Vagina (tissue), 2 donors: ENCODE results near the gene SIRT3. TPM values are rescaled to one million over a fixed set of nuclear protein-coding genes. Genes with fewer than 3 reads are reported as not detected.
A peak's percentile ranks its signal among the peaks of the same experiment; 100 is the strongest.

Experiments
- DNase-seq, 2 donors: peaks; one replicate each; pipeline ENCODE4 v3.0.0-alpha.2; 2017; ENCODE audit errors: extremely low spot score in 2 of 2
- H3K27ac ChIP-seq: fragments of 200-600 bp; sonication (generic); one replicate; pipeline ENCODE4 v1.5.1; 2019
- H3K27me3 ChIP-seq: fragments of 200-600 bp; sonication (generic); one replicate; pipeline ENCODE4 v1.5.1; 2019
- H3K36me3 ChIP-seq, 2 donors: fragments of 200-600 bp; sonication (generic); one replicate each; pipeline ENCODE4 v1.5.1; 2017 to 2019
- H3K4me1 ChIP-seq: fragments of 200-600 bp; sonication (generic); one replicate; pipeline ENCODE4 v1.5.1; 2019
- H3K4me3 ChIP-seq, 2 donors: fragments of 200-600 bp; sonication (generic); 1 replicate in 1 of 2; 2 replicates in 1 of 2; pipeline ENCODE4 v1.5.1; 2016 to 2019
- H3K9me3 ChIP-seq: fragments of 200-600 bp; sonication (generic); one replicate; pipeline ENCODE4 v1.5.1; 2019
- POLR2A ChIP-seq, 2 donors: fragments of 450-650 bp; IDR thresholded peaks; one replicate each; pipeline ENCODE4 v1.6.1; 2017; ENCODE audit warnings: antibody characterized with exemption in 2 of 2, mild to moderate bottlenecking in 2 of 2, moderate library complexity in 2 of 2
- POLR2AphosphoS5 ChIP-seq, 2 donors: sonication (generic); formaldehyde crosslinking; IDR thresholded peaks; one replicate each; pipeline ENCODE4 v1.9.0; 2017; ENCODE audit warnings: antibody characterized with exemption in 2 of 2, mild to moderate bottlenecking in 2 of 2, low read depth in 1 of 2; ENCODE audit not compliant: insufficient read depth in 1 of 2
- intact Hi-C: fragments of 100-400 bp; cut with DNase I; formaldehyde crosslinking; loops from one replicate; pipeline ENCODE4 v1.15.1; 2023
- total RNA-seq: library from RNA; depleted of rRNA; stranded (reverse); fragments of >200 nt; gene quantifications from one replicate; pipeline ENCODE4 v1.2.3, GENCODE V29; 2016
- TF ChIP-seq, protein P1 (sequence below), 3 experiments: fragments of 450-650 bp in 2 of 3; fragments of 200-600 bp in 1 of 3; sonication (generic) in 1 of 3; IDR thresholded peaks; one replicate each; pipeline ENCODE4 v1.5.1; 2017 to 2019; ENCODE audit warnings: antibody characterized with exemption in 3 of 3, mild to moderate bottlenecking in 2 of 3, moderate library complexity in 2 of 3

Gene SIRT3
- total RNA-seq, 1 donor from 2014 or later: 5.6 TPM

DNA sequence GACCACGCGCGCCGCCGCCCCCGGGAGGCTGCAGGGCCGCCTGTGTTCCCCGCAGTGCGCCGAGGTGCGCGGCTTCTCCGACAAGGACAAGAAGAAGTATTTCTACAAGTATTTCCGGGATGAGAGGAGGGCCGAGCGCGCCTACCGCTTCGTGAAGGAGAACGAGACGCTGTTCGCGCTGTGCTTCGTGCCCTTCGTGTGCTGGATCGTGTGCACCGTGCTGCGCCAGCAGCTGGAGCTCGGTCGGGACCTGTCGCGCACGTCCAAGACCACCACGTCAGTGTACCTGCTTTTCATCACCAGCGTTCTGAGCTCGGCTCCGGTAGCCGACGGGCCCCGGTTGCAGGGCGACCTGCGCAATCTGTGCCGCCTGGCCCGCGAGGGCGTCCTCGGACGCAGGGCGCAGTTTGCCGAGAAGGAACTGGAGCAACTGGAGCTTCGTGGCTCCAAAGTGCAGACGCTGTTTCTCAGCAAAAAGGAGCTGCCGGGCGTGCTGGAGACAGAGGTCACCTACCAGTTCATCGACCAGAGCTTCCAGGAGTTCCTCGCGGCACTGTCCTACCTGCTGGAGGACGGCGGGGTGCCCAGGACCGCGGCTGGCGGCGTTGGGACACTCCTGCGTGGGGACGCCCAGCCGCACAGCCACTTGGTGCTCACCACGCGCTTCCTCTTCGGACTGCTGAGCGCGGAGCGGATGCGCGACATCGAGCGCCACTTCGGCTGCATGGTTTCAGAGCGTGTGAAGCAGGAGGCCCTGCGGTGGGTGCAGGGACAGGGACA is 44.8 kb upstream of the SIRT3 start:
- Histone ChIP-seq H3K4me3 (peak overlapping the region in 1 of 2 donors; percentile 37), H3K36me3 (no peaks in the 10 kb centered on the region), H3K4me1 (peaks cover 21% of the 10 kb centered on the region), H3K27me3 (peaks cover 29% of the 10 kb centered on the region), H3K9me3 (no peaks in the 10 kb centered on the region), H3K27ac (no peak overlapping the region)
- TF ChIP-seq POLR2AphosphoS5 (IDR thresholded peaks at IDR 0.05; ENCODE audit: insufficient read depth in 1 of 2, low read depth in 1 of 2): peak in 1 of 2 donors; percentile 23
- no peak for TF ChIP-seq POLR2A (IDR thresholded peaks at IDR 0.05)
- no peak for DNase-seq
- intact Hi-C loops: no loop called here

DNA sequence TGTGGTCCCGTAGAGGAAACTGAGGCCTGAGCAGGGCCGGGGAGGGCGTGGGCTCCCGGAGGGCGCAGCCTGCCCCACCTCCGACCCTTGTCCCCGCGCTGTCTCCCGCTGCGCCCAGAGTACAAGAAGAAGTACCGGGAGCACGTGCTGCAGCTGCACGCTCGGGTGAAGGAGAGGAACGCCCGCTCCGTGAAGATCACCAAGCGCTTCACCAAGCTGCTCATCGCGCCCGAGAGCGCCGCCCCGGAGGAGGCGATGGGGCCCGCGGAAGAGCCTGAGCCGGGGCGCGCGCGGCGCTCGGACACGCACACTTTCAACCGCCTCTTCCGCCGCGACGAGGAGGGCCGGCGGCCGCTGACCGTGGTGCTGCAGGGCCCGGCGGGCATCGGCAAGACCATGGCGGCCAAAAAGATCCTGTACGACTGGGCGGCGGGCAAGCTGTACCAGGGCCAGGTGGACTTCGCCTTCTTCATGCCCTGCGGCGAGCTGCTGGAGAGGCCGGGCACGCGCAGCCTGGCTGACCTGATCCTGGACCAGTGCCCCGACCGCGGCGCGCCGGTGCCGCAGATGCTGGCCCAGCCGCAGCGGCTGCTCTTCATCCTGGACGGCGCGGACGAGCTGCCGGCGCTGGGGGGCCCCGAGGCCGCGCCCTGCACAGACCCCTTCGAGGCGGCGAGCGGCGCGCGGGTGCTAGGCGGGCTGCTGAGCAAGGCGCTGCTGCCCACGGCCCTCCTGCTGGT is 44.0 kb upstream of the SIRT3 start:
- DNase-seq: no peak
- intact Hi-C loops: no loop called here
- Histone ChIP-seq H3K27ac (no peak overlapping the region), H3K27me3 (peaks cover 29% of the 10 kb centered on the region), H3K4me3 (peak overlapping the region; percentile 6 to 37), H3K4me1 (peaks cover 21% of the 10 kb centered on the region), H3K9me3 (no peaks in the 10 kb centered on the region), H3K36me3 (no peaks in the 10 kb centered on the region)
- TF ChIP-seq, protein P1, sequence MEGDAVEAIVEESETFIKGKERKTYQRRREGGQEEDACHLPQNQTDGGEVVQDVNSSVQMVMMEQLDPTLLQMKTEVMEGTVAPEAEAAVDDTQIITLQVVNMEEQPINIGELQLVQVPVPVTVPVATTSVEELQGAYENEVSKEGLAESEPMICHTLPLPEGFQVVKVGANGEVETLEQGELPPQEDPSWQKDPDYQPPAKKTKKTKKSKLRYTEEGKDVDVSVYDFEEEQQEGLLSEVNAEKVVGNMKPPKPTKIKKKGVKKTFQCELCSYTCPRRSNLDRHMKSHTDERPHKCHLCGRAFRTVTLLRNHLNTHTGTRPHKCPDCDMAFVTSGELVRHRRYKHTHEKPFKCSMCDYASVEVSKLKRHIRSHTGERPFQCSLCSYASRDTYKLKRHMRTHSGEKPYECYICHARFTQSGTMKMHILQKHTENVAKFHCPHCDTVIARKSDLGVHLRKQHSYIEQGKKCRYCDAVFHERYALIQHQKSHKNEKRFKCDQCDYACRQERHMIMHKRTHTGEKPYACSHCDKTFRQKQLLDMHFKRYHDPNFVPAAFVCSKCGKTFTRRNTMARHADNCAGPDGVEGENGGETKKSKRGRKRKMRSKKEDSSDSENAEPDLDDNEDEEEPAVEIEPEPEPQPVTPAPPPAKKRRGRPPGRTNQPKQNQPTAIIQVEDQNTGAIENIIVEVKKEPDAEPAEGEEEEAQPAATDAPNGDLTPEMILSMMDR (IDR thresholded peaks at IDR 0.05): no peak
- no peak for TF ChIP-seq POLR2AphosphoS5 (IDR thresholded peaks at IDR 0.05; ENCODE audit: insufficient read depth in 1 of 2, low read depth in 1 of 2)
- TF ChIP-seq POLR2A (IDR thresholded peaks at IDR 0.05): no peak

DNA sequence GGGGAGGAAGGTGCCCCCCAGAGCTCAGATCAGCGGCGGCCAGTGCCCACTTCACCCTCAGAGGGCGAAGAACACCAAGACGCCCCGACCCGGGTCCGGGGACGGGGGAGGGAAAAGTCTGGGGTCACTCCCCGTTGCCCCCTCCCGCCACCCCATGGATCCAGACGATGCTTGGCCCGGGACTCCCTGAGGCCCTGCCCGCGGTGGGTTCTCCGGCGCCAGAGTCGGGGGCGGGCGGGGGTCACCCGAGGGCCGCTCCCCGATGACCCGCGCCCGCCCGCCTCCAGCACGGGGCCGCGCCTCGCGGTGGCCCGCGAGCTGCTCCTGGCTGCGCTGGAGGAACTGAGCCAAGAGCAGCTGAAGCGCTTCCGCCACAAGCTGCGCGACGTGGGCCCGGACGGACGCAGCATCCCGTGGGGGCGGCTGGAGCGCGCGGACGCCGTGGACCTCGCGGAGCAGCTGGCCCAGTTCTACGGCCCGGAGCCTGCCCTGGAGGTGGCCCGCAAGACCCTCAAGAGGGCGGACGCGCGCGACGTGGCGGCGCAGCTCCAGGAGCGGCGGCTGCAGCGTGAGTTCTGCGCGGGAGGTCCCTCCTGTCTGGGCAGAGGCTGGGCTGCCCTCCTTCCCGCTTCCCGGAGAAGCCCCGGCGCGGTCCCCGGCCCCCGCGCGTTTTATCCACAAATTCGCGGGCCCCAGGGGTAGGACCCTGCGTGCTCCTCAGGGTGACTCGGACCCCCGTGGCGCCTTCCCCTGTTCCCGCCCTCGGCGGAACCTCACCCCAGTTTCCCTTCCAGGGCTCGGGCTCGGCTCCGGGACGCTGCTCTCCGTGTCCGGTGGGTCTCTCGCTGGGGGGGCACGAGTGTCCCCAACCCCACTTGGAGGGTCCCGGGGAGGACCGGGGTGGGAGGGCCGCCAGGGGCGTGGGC is 43.2 kb upstream of the SIRT3 start:
- Histone ChIP-seq H3K4me1 (peaks cover 21% of the 10 kb centered on the region), H3K27me3 (peaks cover 29% of the 10 kb centered on the region), H3K36me3 (no peaks in the 10 kb centered on the region), H3K4me3 (peak overlapping the region; percentile 6 to 37), H3K27ac (no peak overlapping the region), H3K9me3 (no peaks in the 10 kb centered on the region)
- intact Hi-C loops: no loop called here
- TF ChIP-seq POLR2AphosphoS5 (IDR thresholded peaks at IDR 0.05; ENCODE audit: insufficient read depth in 1 of 2, low read depth in 1 of 2): no peak
- TF ChIP-seq POLR2A (IDR thresholded peaks at IDR 0.05): no peak
- TF ChIP-seq, protein P1 (IDR thresholded peaks at IDR 0.05): no peak
- DNase-seq: no peak

DNA sequence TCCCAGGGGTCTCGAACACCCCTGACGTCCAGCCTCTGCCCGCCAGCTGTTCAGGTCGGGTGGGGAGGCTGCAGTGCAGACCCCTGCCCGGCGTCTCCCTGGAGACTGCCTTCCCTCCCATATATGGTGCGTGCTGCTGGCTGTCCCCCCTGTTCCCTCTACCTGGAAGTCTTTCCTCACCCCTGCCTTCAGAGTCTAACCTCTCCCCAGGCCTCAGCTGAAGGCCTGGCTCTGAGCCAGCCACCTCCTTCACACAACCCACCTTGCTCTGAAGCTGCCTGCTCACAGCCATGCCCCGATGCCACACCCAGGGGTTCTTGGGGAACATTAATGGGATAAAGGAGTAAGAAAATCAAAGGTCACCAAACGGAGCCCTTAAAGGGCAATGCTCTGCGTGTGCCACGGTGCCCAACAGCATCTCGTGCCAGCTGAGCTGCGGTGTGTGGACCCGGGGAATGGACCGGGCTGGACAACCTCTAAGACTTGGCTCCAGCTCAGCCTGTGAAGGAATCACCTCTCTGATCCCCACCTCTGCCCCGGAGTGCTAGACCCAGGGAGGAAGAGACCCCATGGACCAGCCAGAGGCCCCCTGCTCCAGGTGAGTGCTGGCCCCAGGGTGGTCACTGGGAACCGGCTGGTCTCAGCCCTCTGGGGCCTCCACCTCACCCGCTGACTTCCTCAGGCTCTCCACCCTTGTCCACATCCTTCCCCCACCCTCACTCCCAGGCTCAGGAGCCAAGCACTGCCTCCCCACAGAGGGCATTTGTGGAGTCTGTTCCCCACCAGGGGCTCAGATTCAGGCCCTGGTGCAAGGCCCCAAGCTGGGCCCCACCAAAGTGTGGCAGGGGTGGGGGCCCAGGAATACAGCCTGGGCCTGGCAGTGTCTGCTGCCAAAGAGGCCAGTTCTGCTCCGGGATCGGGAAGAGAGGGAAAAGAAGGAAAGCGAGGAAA is 42.1 kb upstream of the SIRT3 start, which contains the start of gene NLRP6:
Gene NLRP6, plus strand, starts transcription at position 407 of the 951 bp plus-strand sequence. Its CDS starts 163 bp downstream, at position 570.
- peaks cover 21% of the 10 kb centered on the region for H3K4me1 ChIP-seq
- DNase-seq: peak in 1 of 2 donors; percentile 67
- no peaks in the 10 kb centered on the region for H3K36me3 ChIP-seq
- intact Hi-C loops: no loop called here
- no peak within 1 kb of the TSS for H3K27ac ChIP-seq
- peaks cover 29% of the 10 kb centered on the region for H3K27me3 ChIP-seq
- H3K4me3 ChIP-seq: peak within 1 kb of the TSS; percentile 6 to 37
- H3K9me3 ChIP-seq: no peaks in the 10 kb centered on the region
- no peak for TF ChIP-seq POLR2AphosphoS5 (IDR thresholded peaks at IDR 0.05; ENCODE audit: insufficient read depth in 1 of 2, low read depth in 1 of 2)

DNA sequence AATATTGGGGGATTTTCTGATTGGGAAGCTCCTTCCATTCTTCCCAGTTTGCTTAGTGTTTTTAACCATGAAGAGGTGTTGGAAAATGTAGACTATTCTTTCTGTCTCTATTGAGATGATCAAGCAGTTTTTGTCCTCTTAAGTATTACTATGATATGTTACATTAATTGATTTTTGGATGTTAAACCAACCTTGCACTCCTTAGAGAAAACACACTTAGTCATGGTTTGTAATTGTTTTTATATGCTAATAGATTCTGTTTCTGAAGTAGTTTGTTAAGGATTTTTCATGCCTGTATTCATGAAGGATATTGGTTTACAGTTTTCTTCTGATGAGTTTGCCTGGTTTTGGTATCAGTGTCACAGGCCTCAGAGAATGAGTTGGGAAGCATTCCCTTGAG is 40.1 kb upstream of the SIRT3 start:
- H3K4me3 ChIP-seq: no peak overlapping the region
- H3K9me3 ChIP-seq: no peaks in the 10 kb centered on the region
- no peak for TF ChIP-seq POLR2A (IDR thresholded peaks at IDR 0.05)
- TF ChIP-seq, protein P1 (IDR thresholded peaks at IDR 0.05): no peak
- TF ChIP-seq POLR2AphosphoS5 (IDR thresholded peaks at IDR 0.05; ENCODE audit: insufficient read depth in 1 of 2, low read depth in 1 of 2): no peak
- no peaks in the 10 kb centered on the region for H3K36me3 ChIP-seq
- intact Hi-C loops: no loop called here
- DNase-seq: no peak
- H3K27ac ChIP-seq: no peak overlapping the region
- H3K27me3 ChIP-seq: peaks cover 19% of the 10 kb centered on the region
- peaks cover 17% of the 10 kb centered on the region for H3K4me1 ChIP-seq
